ENCODE results near the gene CNGA1.

Gene CNGA1

DNA sequence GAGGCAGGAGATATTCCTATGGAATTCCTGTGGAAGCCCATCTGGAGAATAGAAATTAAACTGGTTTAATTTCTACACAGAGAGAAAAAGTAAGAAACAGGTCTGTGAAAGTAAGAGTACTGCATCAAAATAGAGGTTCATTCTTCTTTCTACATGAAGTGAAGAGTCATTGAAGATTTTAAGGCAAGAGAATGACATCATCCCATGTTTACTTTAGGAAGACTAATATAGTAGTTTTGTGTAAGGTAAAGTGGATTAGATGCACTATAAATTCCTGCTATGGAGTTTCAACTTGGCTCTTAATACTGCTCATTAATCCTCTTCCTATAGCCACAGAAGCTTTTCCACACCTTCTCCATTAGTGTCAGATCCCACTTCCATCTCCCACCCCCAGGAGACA, 47.6 kb downstream of the CNGA1 start:
- no peak for TF ChIP-seq BHLHE40 (IDR thresholded peaks at IDR 0.05; ENCODE audit: borderline replicate concordance)
- TF ChIP-seq SP1 (IDR thresholded peaks at IDR 0.05) = no peak
- no peak for TF ChIP-seq L3MBTL2 (conservative IDR thresholded peaks at IDR 0.05)
- no peak for TF ChIP-seq ARNT (IDR thresholded peaks at IDR 0.05)
- TF ChIP-seq FOXM1 (IDR thresholded peaks at IDR 0.05; ENCODE audit: borderline replicate concordance) = no peak
- TF ChIP-seq FOXK2 (IDR thresholded peaks at IDR 0.05) = no peak
- no peak for TF ChIP-seq HDGF (IDR thresholded peaks at IDR 0.05; ENCODE audit: borderline replicate concordance)
- no peak for TF ChIP-seq ZNF384 (IDR thresholded peaks at IDR 0.05)
- no peak for TF ChIP-seq TARDBP (IDR thresholded peaks at IDR 0.05)
- no peak for TF ChIP-seq ELF4 (IDR thresholded peaks at IDR 0.05)
- TF ChIP-seq CTBP1 (IDR thresholded peaks at IDR 0.05; ENCODE audit: borderline replicate concordance) = no peak
- POLR2A ChIA-PET = no interaction called here
- CTCF ChIA-PET = no interaction called here
- DNase-seq (ENCODE audit: extremely low spot score) = no peak

DNA sequence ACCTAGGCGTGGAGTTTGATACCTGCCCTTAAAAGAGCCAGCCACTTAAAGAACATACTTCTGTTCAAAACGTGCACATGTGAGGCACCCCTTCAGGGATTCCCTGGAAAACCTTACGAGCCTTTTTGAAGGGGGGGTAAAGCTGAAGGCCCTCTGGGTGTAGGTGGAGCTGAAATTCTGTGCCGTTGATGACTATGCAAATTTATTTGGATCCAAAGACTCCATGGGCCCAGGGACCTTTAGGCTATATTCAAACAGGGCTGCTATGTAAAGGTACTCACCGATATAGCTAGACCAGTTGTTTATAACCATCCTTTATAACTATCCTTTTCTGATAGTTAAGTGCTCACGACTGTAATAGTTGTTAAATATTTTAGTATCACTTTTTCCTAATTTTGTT, 61.8 kb downstream of the CNGA1 start:
- DNase-seq (ENCODE audit: extremely low spot score) = no peak
- TF ChIP-seq, protein P1, sequence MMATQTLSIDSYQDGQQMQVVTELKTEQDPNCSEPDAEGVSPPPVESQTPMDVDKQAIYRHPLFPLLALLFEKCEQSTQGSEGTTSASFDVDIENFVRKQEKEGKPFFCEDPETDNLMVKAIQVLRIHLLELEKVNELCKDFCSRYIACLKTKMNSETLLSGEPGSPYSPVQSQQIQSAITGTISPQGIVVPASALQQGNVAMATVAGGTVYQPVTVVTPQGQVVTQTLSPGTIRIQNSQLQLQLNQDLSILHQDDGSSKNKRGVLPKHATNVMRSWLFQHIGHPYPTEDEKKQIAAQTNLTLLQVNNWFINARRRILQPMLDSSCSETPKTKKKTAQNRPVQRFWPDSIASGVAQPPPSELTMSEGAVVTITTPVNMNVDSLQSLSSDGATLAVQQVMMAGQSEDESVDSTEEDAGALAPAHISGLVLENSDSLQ (IDR thresholded peaks at IDR 0.05) = no peak
- TF ChIP-seq L3MBTL2 (conservative IDR thresholded peaks at IDR 0.05) (no peak), SUZ12 (IDR thresholded peaks at IDR 0.05) (no peak), BHLHE40 (IDR thresholded peaks at IDR 0.05; ENCODE audit: borderline replicate concordance) (no peak), SP1 (IDR thresholded peaks at IDR 0.05) (no peak), HDGF (IDR thresholded peaks at IDR 0.05; ENCODE audit: borderline replicate concordance) (no peak), FOXK2 (IDR thresholded peaks at IDR 0.05) (no peak), ELF4 (IDR thresholded peaks at IDR 0.05) (no peak), FOXM1 (IDR thresholded peaks at IDR 0.05; ENCODE audit: borderline replicate concordance) (no peak), ARNT (IDR thresholded peaks at IDR 0.05) (no peak), NFRKB (IDR thresholded peaks at IDR 0.05) (no peak), ZNF384 (IDR thresholded peaks at IDR 0.05) (no peak), CTBP1 (IDR thresholded peaks at IDR 0.05; ENCODE audit: borderline replicate concordance) (no peak), TARDBP (IDR thresholded peaks at IDR 0.05) (no peak), LEF1 (IDR thresholded peaks at IDR 0.05; ENCODE audit: borderline replicate concordance) (no peak), FOXA1 (IDR thresholded peaks at IDR 0.05) (no peak)
- CTCF ChIA-PET = no interaction called here
- POLR2A ChIA-PET = no interaction called here

DNA sequence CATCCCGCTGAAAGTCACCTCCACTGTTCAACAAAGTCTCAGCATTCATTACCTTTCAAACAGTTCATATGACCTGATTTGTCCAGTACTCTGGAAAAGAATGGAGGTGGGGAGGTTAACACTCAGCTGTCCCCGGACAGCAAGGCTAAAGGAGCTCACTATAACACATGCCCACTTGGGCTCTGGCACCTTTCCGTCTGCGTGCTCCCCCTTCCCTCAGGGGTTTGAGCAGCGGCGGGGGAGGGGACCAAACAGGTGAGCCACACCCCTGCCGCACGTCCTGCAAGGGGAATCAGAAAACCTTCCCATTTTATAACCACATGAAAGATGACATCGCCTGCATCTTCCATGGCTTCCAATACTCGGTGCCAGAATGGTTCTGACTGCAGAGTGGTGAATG, 62.2 kb downstream of the CNGA1 start:
- TF ChIP-seq ELF4 (IDR thresholded peaks at IDR 0.05) (no peak), HDGF (IDR thresholded peaks at IDR 0.05; ENCODE audit: borderline replicate concordance) (no peak), FOXA1 (IDR thresholded peaks at IDR 0.05) (no peak), L3MBTL2 (conservative IDR thresholded peaks at IDR 0.05) (no peak), NFRKB (IDR thresholded peaks at IDR 0.05) (no peak), TARDBP (IDR thresholded peaks at IDR 0.05) (no peak), SUZ12 (IDR thresholded peaks at IDR 0.05) (no peak), FOXK2 (IDR thresholded peaks at IDR 0.05) (no peak), LEF1 (IDR thresholded peaks at IDR 0.05; ENCODE audit: borderline replicate concordance) (no peak), ARNT (IDR thresholded peaks at IDR 0.05) (no peak)
- TF ChIP-seq, protein P1 (IDR thresholded peaks at IDR 0.05) = no peak
- ChIA-PET POLR2A (no interaction called here), CTCF (no interaction called here)
- no peak for DNase-seq (ENCODE audit: extremely low spot score)

DNA sequence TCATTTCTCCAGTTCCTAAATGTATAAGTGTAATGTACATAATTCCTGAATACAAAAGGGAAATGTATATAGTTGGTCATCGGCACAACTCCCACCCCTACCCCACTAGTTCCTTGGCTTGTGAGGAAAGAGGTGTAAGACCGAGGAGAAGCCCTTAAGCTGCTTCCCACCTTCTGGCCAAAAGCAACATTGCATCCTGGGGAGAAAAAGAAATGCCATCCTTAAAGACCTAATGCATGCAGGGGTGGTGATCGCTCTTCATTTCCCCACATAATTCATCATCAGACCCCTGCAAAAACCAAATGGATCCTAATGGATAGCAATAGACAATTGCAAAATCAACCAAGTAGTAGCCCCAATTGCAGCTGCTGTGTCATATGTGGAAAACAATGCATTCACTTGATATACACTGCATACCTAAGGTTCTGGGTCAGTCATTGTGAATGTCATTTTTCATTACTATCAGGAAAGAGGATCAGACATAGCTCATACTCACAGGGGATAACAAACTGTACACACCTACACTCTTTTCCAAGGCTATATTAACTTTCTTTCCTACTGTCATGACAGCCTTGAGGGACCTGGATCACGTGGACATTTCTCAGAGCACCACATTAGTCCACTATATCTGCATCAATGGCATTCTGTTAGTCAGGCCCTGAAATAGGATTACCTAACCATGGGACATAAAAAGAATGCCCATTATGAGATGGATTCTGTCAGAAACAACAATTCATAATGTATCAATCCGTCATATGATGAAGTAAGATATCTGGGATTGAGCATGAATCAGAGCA, 70.4 kb downstream of the CNGA1 start:
- no peak for TF ChIP-seq TARDBP (IDR thresholded peaks at IDR 0.05)
- CTCF ChIA-PET = no interaction called here
- POLR2A ChIA-PET = no interaction called here
- DNase-seq (ENCODE audit: extremely low spot score) = no peak

DNA sequence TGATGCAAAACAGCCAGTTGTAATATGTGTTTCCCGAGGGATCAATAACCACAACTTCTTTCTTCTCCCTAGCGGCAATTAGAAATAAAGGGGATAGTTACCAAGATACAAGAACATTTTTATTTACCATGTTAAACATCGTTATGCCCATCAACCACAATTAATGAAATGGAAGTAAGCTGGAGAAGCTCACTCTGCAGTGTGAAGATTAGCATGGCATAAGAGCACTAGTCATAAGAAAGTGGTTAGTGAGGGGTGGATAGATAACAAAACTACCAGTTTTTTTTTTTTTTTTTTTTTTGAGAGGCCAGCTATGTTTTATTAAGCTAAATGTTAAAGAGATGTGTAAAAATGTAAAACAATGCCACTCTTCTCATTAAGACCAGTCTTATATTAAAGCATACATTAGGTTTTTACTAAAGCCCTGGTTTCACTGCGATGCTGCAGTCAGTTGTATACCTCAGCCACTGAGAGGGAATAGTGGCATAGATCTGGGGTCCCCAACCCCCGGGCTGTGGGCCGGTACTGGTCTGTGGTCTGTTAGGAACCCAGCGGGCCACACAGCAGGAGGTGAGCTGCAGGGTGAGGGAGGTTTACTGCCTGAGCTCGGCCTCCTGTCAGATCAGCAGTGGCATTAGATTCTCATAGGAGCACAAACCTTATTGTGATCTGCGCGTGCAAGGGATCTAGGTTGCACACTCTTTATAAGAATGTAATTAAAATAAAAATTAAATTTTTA, 74.2 kb downstream of the CNGA1 start:
- TF ChIP-seq FOXK2 (IDR thresholded peaks at IDR 0.05) (no peak), FOXA1 (IDR thresholded peaks at IDR 0.05) (no peak), LEF1 (IDR thresholded peaks at IDR 0.05; ENCODE audit: borderline replicate concordance) (no peak), FOXM1 (IDR thresholded peaks at IDR 0.05; ENCODE audit: borderline replicate concordance) (no peak), L3MBTL2 (conservative IDR thresholded peaks at IDR 0.05) (no peak), SP1 (IDR thresholded peaks at IDR 0.05) (no peak), ARNT (IDR thresholded peaks at IDR 0.05) (no peak), ZNF384 (IDR thresholded peaks at IDR 0.05) (no peak), NFRKB (IDR thresholded peaks at IDR 0.05) (no peak), ELF4 (IDR thresholded peaks at IDR 0.05) (no peak), HDGF (IDR thresholded peaks at IDR 0.05; ENCODE audit: borderline replicate concordance) (no peak), CTBP1 (IDR thresholded peaks at IDR 0.05; ENCODE audit: borderline replicate concordance) (no peak), TARDBP (IDR thresholded peaks at IDR 0.05) (no peak), SUZ12 (IDR thresholded peaks at IDR 0.05) (no peak), BHLHE40 (IDR thresholded peaks at IDR 0.05; ENCODE audit: borderline replicate concordance) (no peak)
- TF ChIP-seq, protein P1 (IDR thresholded peaks at IDR 0.05) = no peak
- POLR2A ChIA-PET = no interaction called here
- DNase-seq (ENCODE audit: extremely low spot score) = no peak
- CTCF ChIA-PET = interaction anchor here (0.6 kb wide), 1 partner anchor 559 kb away, joined by 3 read pairs; no protein-coding TSS in a partner anchor

DNA sequence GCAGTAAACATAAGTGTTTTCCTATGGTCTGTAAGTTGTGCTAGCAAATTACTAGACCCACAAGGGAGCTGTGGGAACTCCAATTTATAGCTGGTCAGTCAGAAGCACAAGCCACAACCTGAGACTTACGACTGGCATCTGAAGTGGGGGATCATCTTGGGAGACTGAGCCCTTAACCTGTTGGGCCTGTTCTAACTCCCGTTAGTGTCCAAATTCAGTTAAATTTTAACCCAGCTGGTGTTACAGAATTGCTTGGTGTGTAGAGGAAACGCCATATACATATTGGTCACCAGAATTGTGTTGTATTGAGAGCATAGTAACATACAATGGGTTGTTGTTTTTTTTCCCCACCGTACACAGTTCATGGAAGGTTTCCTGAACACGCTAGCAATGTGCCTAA, 77.0 kb downstream of the CNGA1 start:
- no peak for TF ChIP-seq NFRKB (IDR thresholded peaks at IDR 0.05)
- no peak for TF ChIP-seq ZNF384 (IDR thresholded peaks at IDR 0.05)
- no peak for TF ChIP-seq L3MBTL2 (conservative IDR thresholded peaks at IDR 0.05)
- TF ChIP-seq TARDBP (IDR thresholded peaks at IDR 0.05) = no peak
- TF ChIP-seq LEF1 (IDR thresholded peaks at IDR 0.05; ENCODE audit: borderline replicate concordance) = no peak
- no peak for TF ChIP-seq CTBP1 (IDR thresholded peaks at IDR 0.05; ENCODE audit: borderline replicate concordance)
- TF ChIP-seq, protein P1 (IDR thresholded peaks at IDR 0.05) = no peak
- no peak for TF ChIP-seq FOXK2 (IDR thresholded peaks at IDR 0.05)
- ChIA-PET POLR2A (no interaction called here), CTCF (no interaction called here)
- no peak for DNase-seq (ENCODE audit: extremely low spot score)

Measured in HEK293T (cell line).